Uterus (tissue), 4 donors: ENCODE measurements around the gene SPATA31D1. TPM values are rescaled to one million over a fixed set of nuclear protein-coding genes. Genes with fewer than 3 reads are reported as not detected.
"Not testable (repeated sequence)": the region's sequence is repeated elsewhere in the genome, so short reads cannot be mapped to it uniquely, and the experiment has no call there.

Experiments used
- DNase-seq, 2 donors: peaks; one replicate each; pipeline ENCODE4 v3.0.0-alpha.2; 2019 to 2020
- H3K27ac ChIP-seq, 2 donors: fragments of 200-600 bp; sonication (generic); 1 replicate in 1 of 2; 2 replicates in 1 of 2; pipeline ENCODE4 v1.5.1; 2016 to 2018
- H3K27me3 ChIP-seq, 2 donors: fragments of 200-600 bp; sonication (generic); one replicate each; pipeline ENCODE4 v1.5.1; 2018 to 2019; ENCODE audit warnings: control low read depth in 1 of 2
- H3K36me3 ChIP-seq, 2 donors: fragments of 200-600 bp; sonication (generic); one replicate each; pipeline ENCODE4 v1.5.1; 2019; ENCODE audit warnings: control low read depth in 1 of 2
- H3K4me1 ChIP-seq, 2 donors: fragments of 200-600 bp; sonication (generic); one replicate each; pipeline ENCODE4 v1.5.1; 2018 to 2019; ENCODE audit warnings: control low read depth in 1 of 2
- H3K4me3 ChIP-seq, 2 donors: fragments of 200-600 bp; sonication (generic); 1 replicate in 1 of 2; 2 replicates in 1 of 2; pipeline ENCODE4 v1.5.1; 2018 to 2019; ENCODE audit warnings: mild to moderate bottlenecking in 1 of 2
- H3K9me3 ChIP-seq, 2 donors: fragments of 200-600 bp; sonication (generic); one replicate each; pipeline ENCODE4 v1.5.1; 2019; ENCODE audit warnings: control low read depth in 1 of 2
- CTCF ChIP-seq, 4 experiments: fragments of 200-600 bp in 2 of 4; fragments of 450-650 bp in 2 of 4; sonication (generic) in 2 of 4; IDR thresholded peaks; one replicate each; pipeline ENCODE4 v1.5.1; 2016 to 2019; ENCODE audit warnings: antibody characterized with exemption in 4 of 4, mild to moderate bottlenecking in 2 of 4, moderate library complexity in 1 of 4
- POLR2A ChIP-seq, 2 donors: fragments of 450-650 bp; IDR thresholded peaks; one replicate each; pipeline ENCODE4 v1.6.1; 2016; ENCODE audit warnings: antibody characterized with exemption in 2 of 2, mild to moderate bottlenecking in 1 of 2, moderate library complexity in 1 of 2
- intact Hi-C: fragments of 100-400 bp; cut with DNase I; formaldehyde crosslinking; loops from one replicate; pipeline ENCODE4 v1.15.1; 2023; ENCODE audit warnings: low total_unique reads
- total RNA-seq, 4 donors: library from RNA; depleted of rRNA in 3 of 4; stranded (reverse); fragments of >200 nt in 3 of 4; gene quantifications; one replicate each; pipeline versions ENCODE4 v1.1.0 to v1.2.4, GENCODE V29; 2014 to 2023
- donor health status: DM: yes; HTN: yes; CAD: no.

SPATA31D1 gene
- under 1 TPM in 1 of 4 donors, not detected in 3; 0.07 TPM for total RNA-seq

DNA sequence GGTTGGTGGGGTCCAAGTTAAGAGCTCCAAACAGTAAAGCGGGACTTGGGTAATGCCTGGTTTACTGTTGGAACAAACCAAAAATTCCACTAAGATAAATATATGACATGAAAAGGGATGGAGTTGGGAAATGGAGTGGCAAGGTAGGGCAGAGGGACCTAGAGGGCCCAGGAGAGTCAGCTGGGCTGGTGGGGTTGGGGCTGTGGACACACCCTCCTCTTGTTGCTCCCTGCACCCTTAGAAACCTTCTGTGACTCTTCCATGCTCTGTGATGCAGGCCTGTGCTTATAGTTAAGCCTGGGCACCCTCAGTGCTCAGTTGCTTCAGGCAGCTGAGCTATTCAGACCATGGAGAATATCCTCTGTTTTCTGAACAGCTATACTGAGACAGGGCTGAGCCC, at the start of gene SPATA31D1:
SPATA31D1 (plus strand) TSS at position 301 of the 400 bp plus-strand sequence; CDS start at position 348, 47 bp downstream.
- DNase-seq, H3K36me3 ChIP-seq: not testable (repeated sequence)

GRCh38 chr9:81943393-81943792, 45.2 kb upstream of the SPATA31D1 start, which contains the start of gene SPATA31D3:
SPATA31D3 (plus strand) TSS chr9:81943500; CDS start chr9:81943586, 86 bp downstream.
- H3K4me1 ChIP-seq, H3K36me3 ChIP-seq, intact Hi-C loops, H3K27me3 ChIP-seq, DNase-seq, H3K9me3 ChIP-seq, H3K27ac ChIP-seq, H3K4me3 ChIP-seq: not testable (repeated sequence)

More for the DNA sequence above, at the start of gene SPATA31D1:
- H3K4me1 ChIP-seq, H3K27ac ChIP-seq, intact Hi-C loops, H3K4me3 ChIP-seq, H3K27me3 ChIP-seq, H3K9me3 ChIP-seq: not testable (repeated sequence)

- H3K27me3 ChIP-seq, intact Hi-C loops, H3K4me1 ChIP-seq: not testable (repeated sequence)
Observed at GRCh38 chr9:81948650-81949049, 39.9 kb upstream of the SPATA31D1 start.

DNA sequence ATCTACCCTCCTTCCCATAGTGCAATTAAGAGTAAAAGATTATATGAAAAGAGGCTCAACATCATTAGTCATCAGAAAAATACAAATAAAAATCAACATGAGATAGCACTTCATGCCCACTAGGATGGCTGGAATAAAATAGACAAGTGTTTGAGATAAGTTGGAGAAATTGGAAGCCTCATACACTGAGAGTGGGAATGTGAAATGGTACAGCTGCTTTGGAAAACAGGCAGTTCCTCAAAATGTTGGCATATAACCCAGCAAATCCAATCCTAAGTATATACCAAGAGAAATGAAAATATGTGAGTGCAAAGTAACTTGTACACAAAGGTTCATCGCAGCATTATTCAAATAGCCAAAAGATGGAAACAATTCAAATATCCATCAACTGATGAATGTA, 35.5 kb upstream of the SPATA31D1 start:
- intact Hi-C loops: no loop called here
- Histone ChIP-seq H3K36me3 (no peaks in the 10 kb centered on the region), H3K9me3 (no peaks in the 10 kb centered on the region), H3K27ac (no peak overlapping the region), H3K27me3 (no peaks in the 10 kb centered on the region), H3K4me3 (no peak overlapping the region), H3K4me1 (no peaks in the 10 kb centered on the region)
- TF ChIP-seq POLR2A (IDR thresholded peaks at IDR 0.05) (no peak), CTCF (IDR thresholded peaks at IDR 0.05) (no peak)
- no peak for DNase-seq

More at GRCh38 chr9:81948650-81949049, 39.9 kb upstream of the SPATA31D1 start:
- not testable (repeated sequence) for H3K36me3 ChIP-seq, H3K4me3 ChIP-seq, DNase-seq, H3K9me3 ChIP-seq, H3K27ac ChIP-seq

- Histone ChIP-seq H3K36me3 (no peaks in the 10 kb centered on the region), H3K27ac (no peak overlapping the region), H3K9me3 (no peaks in the 10 kb centered on the region), H3K4me3 (no peak overlapping the region), H3K27me3 (no peaks in the 10 kb centered on the region), H3K4me1 (no peaks in the 10 kb centered on the region)
- no peak for DNase-seq
- intact Hi-C loops: no loop called here
- TF ChIP-seq CTCF (IDR thresholded peaks at IDR 0.05) (no peak), POLR2A (IDR thresholded peaks at IDR 0.05) (no peak)
Observed at GRCh38 chr9:81955625-81956024, 32.9 kb upstream of the SPATA31D1 start.

DNA sequence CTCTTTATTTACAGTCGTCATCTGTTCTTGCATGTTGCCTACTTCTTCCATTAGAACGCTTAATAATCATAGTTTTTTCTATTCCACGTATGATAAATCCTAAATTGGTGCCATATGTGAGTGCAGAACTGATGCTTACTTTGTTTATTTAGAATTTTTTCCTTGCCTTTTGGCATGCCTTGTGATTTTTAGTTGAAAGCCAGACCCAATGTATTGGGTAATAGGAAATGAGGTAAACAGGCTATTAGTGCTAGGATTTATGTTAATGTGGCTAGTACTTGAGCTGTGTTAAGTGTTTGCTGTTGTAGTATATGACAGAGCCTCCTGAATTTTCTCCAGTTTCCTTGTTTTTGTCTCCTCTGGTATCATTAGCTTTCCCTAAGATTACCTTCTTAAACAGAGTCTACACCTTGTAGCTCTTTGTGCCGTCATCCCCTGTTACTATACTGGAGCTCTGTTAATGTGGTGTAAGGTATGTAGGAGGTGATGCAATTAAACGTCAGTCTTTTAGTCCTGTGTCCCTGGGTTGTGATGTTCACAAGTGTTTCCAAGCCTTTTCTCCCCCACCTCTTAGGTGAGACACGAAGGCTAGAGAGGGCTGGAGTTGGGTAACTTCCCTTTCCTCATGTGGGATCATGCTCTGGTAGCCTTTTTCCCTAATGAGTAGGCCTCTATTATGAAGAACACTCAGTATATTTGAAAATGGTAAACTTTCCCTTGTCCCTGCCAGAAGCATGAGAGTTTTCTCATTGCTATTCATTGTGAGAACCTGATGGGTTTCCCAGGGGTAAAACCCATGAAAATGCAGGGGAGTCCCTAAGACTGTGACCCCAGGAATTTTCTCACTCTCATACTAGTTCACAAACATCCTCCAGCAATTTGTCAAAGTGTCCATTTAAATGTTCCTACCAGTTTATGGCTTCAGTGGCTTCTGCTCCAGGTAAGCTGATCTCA, 24.1 kb upstream of the SPATA31D1 start:
- no peaks in the 10 kb centered on the region for H3K36me3 ChIP-seq
- intact Hi-C loops: no loop called here
- H3K9me3 ChIP-seq: no peaks in the 10 kb centered on the region
- no peak overlapping the region for H3K4me3 ChIP-seq
- H3K27me3 ChIP-seq: no peaks in the 10 kb centered on the region
- H3K4me1 ChIP-seq: no peaks in the 10 kb centered on the region
- DNase-seq: no peak
- no peak for TF ChIP-seq CTCF (IDR thresholded peaks at IDR 0.05)
- no peak for TF ChIP-seq POLR2A (IDR thresholded peaks at IDR 0.05)
- H3K27ac ChIP-seq: no peak overlapping the region
